Stromal cell of bone marrow (primary cell): ENCODE measurements around the gene RBM38.

Experiments used
- DNase-seq: peaks from one replicate; pipeline ENCODE4 v3.0.0-alpha.2; 2012; ENCODE audit warnings: low read depth

Gene RBM38

DNA sequence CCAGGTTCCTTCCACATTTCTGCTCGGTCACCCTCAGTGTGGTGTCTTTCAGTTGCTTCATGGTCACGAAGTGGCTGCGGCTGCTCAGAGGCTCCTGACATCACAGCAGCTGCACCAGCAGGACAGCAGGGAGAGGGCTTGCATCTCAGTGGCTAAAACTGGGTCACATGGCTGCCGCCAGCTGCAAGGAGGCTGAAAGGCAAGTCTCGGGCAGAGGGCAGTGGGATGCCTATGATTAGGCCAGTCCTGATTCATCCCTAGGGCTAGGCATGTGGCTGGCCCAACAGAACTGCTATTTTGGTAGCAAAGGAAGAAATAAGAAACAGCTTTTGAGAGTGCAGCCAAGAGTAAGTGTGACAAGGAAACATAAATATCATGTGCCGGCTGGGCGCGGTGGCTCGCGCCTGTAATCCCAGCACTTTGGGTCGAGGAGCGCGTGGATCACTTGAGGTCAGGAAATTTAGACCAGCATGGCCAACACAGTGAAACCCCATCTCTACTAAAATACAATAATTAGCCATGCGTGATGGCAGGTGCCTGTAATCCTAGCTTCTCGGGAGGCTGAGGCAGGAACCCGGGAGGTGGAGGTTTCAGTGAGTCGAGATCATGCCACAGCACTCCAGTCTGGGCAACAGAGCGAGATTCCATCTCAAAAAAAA is 46.6 kb downstream of the RBM38 start:
- DNase-seq = no peak

DNA sequence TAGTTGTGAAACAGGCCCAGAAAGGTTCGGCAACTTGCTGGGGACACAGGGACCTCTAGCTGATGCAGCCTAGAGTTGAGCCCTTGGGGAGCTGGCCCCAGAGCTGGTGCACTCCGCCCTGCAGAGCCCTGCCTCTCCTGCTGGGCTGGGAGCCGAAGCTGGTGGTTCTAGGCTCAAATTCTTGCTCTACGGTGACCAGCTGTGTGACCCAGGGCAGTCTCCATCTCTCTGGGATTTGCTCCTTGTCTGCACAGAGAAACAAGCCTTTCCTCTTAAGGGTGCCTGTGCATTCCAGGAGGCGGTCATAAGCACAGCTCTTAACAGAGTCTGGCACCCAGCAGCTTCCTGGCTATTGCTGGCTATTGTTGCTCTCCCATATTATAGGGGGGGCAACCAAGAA is 47.4 kb downstream of the RBM38 start:
- no peak for DNase-seq

DNA sequence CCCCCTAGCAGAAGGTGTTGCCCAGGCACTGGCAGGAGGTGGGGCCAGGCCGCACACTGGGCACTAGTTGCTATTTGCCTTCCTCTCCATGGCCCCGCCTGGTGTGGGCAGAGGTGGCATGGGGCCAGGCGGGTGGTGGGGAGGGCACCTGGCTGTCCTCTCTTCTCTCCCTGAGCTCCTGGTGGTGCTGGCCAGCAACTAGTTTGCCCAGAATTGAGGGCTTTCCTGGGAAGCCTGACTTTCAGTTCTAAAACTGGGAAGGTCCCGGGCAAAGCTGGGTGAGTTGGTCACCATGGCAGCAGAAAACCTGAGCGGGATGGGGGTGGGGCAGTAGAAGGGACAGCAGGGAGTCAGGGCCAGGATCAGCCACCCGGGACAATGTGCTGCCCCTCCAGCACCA is 48.2 kb downstream of the RBM38 start:
- DNase-seq = no peak

GRCh38 chr20:57439993-57440392 is 48.8 kb downstream of the RBM38 start:
- DNase-seq = no peak

DNA sequence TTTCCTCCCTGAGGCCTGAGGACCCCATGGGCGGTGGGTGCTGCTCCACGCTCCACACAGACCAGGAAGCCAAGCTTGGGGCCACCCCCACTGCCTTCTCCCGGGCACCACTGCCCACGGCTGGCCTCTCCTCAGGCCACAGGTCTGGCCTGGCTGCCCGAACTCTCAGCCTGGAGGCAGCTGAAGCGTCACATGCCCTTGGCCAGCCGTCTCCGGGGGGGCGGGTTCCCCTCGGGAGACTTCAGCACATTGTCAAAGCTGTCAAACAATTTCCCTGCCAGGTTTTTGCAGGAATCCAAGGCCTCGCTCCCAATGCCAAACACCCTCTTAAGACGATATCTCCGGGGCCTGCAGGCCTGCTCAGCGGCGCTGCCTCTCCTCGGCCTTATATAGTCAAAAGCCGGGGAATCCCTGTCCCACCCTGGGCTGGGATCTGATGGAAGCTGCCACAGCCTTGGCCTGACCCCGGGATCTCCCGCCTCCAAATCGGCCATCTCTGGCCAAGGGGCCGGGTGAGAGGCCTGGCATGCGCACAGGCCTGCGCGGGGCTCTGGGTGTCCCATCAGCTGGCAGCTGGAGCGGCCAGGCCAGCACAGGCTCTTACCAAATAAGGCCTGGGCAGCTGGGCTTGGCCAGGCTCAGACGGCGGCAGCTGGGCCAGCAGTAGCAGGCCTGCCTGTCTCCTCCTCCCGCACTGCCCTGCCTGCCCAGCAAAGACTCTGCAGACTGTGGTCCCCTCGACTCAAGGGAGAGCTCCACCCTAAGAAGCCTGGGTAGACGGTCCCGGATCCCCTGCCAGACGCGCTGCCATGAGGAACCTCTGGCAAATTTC is 49.7 kb downstream of the RBM38 start:
- peak; percentile 25 for DNase-seq

GRCh38 chr20:57441510-57442154 is 50.4 kb downstream of the RBM38 start:
- no peak for DNase-seq

GRCh38 chr20:57442158-57442887 is 51.1 kb downstream of the RBM38 start:
- DNase-seq = no peak

- no peak for DNase-seq
Measured at GRCh38 chr20:57442888-57443239, 51.7 kb downstream of the RBM38 start.

- no peak for DNase-seq
Measured at GRCh38 chr20:57443349-57444265, 52.4 kb downstream of the RBM38 start.

DNA sequence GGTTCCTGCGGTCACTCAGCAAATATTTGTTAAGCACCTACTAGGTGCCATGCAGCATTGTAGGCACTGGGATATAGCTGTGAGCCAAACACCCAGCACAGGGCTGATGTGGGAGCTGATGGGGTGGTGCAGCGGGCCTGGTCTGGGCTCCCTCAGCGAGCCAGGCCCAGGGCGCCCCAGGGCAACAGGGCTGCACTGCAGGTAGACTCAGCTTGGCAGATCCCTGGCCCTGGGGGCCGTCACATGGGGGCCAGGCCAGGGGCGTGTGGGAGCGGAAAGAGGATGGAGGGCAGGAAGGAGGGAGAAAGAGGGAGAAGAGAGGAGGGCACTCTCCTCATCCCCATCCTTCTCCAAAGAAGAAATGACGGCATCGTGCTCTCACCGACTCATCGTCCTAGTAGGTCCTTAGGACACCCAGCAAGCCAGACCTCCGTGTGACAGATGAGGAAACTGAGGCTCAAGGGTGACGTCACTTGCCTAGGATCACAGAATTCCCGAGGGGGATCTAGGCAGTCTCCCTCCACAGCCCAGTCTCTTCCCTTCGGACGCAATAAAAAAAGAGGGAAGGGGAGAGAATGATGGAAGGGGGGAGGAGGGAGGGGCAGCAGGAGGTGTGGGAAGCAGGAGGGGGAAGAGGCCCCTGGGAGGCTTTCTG is 53.3 kb downstream of the RBM38 start:
- DNase-seq = no peak

DNA sequence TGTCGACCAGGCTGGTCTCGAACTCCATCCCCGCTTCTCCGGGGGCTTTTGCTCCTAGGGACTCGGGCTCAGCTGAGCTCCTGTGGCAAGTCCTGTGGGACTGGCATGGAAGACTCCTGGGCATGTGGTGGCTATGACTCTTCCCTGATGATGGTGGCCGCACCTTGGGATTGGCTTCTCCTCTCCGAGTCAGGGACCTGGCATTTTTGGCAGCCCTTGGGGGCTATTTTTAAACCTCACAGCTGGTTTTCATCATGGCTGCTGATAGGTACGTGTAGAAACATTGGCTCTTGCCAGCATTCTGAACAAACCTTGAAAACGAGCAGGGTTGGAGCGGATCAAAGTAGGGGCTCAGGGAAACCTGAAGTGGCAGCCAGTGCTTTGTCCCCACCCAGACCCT is 54.1 kb downstream of the RBM38 start:
- no peak for DNase-seq

GRCh38 chr20:57445774-57446173 is 54.6 kb downstream of the RBM38 start:
- no peak for DNase-seq

- DNase-seq = no peak
Measured at GRCh38 chr20:57448764-57449354, 57.7 kb downstream of the RBM38 start.

DNA sequence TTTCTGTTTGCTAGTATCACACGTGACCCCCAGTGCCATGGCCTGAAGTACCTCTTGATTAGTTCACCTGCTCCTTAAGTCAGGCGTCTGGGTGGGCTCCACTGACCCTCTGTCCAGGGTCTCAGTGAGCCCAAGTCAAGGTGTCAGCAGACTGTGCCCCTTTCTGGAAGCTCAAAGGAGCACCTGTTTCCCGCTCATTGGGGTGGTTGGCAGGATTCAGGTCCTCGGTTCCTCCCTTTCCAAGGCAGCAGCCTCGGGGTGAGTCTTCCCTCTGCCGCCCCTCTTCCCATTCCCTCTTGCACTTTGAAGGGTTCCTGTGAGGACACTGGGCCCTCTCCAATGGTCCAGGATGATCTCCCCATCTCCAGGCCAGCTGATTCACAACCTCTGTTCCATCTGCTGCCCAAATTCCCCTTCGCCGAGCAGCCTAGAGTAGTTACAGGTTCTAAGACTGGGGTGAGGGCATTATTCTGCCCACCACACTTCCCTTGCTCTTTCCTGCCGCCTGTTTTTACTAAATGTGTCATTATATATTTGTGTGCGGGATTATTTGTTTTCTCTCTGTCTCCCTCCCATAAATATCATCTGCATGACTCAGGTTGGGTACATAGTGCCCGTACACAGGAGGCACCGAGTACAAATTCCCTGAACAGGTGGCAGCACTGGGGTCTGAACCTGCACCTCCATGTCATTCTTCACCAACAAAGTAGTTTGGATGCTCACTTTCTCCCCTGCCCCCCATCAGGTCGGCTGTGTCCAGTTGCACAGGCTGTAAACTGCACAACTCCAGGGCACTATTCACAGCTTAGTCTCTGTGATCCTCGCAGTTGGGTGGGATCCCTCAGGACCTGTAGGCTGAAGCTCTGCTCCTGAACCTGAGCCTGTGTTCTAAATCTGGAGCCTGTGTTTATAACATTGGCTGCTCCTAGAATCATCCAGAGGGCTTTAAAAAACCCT is 58.5 kb downstream of the RBM38 start:
- no peak for DNase-seq

DNA sequence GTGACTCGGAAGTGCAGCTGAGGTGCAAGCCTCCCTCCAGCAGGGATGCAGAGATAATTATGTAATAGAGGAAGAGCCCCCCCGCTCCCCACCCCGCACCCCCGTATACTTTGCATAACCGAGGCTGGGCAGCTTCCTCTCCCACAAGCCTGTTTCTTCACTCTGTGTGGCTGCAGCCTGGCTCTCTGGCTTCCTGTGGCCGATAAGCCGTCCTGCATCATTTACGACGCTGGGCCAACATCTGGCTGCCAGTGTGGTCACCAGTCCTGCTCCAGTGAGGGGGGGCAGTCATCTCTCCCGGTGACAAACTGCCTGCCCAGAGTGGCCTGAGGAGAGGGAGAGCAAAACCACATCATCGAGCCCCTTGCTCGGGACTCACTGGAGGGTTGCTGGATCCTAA is 59.2 kb downstream of the RBM38 start:
- DNase-seq = no peak

- no peak for DNase-seq
Measured at GRCh38 chr20:57450931-57451330, 59.7 kb downstream of the RBM38 start.

DNA sequence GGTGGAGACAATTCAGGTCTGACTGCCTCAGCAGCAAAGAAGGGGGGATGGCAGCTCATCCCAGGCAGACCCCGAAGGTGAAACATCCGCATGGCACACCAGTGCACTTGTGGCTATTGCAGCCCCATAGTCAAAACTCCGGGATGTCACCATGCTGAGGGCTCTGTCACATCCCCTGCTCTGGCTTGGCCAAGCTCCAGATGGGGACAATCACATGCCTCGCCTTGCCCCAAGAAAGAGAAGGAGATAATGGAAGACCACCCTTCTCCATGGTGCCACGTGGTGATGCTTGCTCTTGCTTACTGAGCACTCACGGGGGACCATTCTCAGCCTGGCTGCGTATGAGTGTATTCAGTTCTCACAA is 60.2 kb downstream of the RBM38 start:
- DNase-seq = no peak

DNA sequence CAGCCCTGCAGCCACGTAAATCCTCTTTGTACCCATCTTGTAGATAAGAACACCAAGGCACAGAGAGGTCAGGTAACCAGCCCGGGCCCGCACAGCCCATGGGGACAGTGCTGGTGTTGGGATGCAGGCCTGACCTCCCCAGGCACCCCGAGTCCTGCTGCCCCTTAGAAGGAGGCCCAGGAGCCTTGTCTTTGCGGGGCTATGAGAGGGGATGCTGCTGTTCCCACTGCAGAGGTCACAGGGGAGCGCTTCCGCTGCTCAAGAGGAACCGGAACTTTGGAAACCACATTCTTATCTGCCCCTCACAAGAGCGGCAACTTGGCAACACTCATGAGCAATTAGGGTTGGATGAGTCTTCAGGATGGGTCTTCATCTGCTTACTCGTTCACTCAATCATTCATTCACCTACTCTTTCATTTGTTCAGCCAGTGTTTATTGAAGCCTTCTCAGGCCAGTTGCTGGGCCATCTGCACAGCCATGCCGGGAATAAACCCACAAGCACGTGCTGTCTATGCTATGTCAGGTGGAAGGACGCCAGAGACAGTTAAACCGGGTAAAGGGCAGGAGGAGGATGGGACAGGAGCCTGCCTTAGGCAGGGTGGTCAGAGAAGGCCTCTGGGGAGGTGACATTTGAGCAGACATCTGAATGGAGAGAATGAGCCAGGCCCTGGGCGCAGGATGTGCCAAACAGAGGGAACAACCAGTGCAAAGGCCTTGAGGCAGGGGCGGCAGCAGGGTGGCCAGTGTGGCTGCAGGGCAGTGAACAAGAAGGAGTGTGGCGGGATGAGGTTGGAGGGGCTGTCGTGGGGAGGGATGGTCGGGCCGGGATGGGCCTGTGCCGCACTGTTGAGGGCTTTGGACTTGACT is 60.8 kb downstream of the RBM38 start:
- DNase-seq = no peak

GRCh38 chr20:57455386-57455785 is 64.2 kb downstream of the RBM38 start:
- DNase-seq = no peak
